Gastroesophageal sphincter (tissue), 3 donors: Measurements from ENCODE around the gene FOSL1.

Source experiments
- CTCF ChIP-seq, 4 experiments: fragments of 200-600 bp in 2 of 4; fragments of 450-650 bp in 2 of 4; sonication (generic) in 1 of 4; IDR thresholded peaks; one replicate each; pipeline ENCODE4 v1.5.1; 2017 to 2019; ENCODE audit warnings: antibody characterized with exemption in 4 of 4, mild to moderate bottlenecking in 2 of 4, moderate library complexity in 2 of 4
- EP300 ChIP-seq: sonication (generic); formaldehyde crosslinking; IDR thresholded peaks from one replicate; pipeline ENCODE4 v1.6.1; 2017; ENCODE audit warnings: antibody characterized with exemption, mild to moderate bottlenecking
- POLR2A ChIP-seq, 2 donors: fragments of 450-650 bp; IDR thresholded peaks; one replicate each; pipeline ENCODE4 v1.6.1; 2017; ENCODE audit warnings: antibody characterized with exemption in 2 of 2, mild to moderate bottlenecking in 2 of 2, moderate library complexity in 1 of 2
- POLR2AphosphoS5 ChIP-seq: sonication (generic); formaldehyde crosslinking; IDR thresholded peaks from one replicate; pipeline ENCODE4 v1.6.1; 2017; ENCODE audit warnings: antibody characterized with exemption

DNA sequence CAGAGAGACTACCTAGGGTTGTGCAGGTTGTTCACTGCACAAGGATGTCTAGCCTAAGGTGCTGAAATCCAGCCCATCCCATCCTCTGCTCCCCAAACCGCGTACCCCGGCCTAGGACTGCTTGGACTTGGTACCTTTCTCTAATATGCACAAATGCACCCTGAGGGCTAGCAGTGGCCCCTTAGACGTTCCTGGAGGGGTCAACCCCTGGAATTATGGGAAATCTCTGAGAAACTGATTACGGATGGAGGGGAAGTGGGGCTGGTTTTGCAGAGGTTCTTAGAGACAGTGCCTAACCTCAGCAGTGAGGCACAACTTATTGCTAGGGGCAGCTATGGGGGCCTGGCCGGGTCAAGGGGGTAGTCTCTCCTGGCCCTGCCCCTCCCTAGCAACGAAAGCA, 16.2 kb upstream of the FOSL1 start:
- TF ChIP-seq CTCF (IDR thresholded peaks at IDR 0.05) (no peak), POLR2AphosphoS5 (no peak), POLR2A (IDR thresholded peaks at IDR 0.05) (no peak), EP300 (no peak)
